ENCODE data around the gene ZNF776. TPM values are rescaled to one million over a fixed set of nuclear protein-coding genes. Genes with fewer than 3 reads are reported as not detected.
"Not testable (repeated sequence)": the region's sequence is repeated elsewhere in the genome, so short reads cannot be mapped to it uniquely, and the experiment has no call there.

ZNF776 gene
- polyA plus RNA-seq, 3 donors: 34.8 to 41.1 (median 38.1) TPM

GRCh38 chr19:57776764-57777296 lies 30.2 kb downstream of the ZNF776 start:
- DNase-seq (ENCODE audit: low read depth in 3 of 3, low spot score in 2 of 3): no peak

GRCh38 chr19:57778336-57778735 lies 31.7 kb downstream of the ZNF776 start:
- no peak for DNase-seq (ENCODE audit: low read depth in 3 of 3, low spot score in 2 of 3)

- DNase-seq (ENCODE audit: low read depth in 3 of 3, low spot score in 2 of 3): no peak
Observed at GRCh38 chr19:57779220-57779845, 32.7 kb downstream of the ZNF776 start.

GRCh38 chr19:57786286-57786685 lies 39.7 kb downstream of the ZNF776 start:
- DNase-seq (ENCODE audit: low read depth in 3 of 3, low spot score in 2 of 3): no peak

- DNase-seq (ENCODE audit: low read depth in 3 of 3, low spot score in 2 of 3): no peak
Observed at GRCh38 chr19:57786906-57787305, 40.3 kb downstream of the ZNF776 start.

GRCh38 chr19:57788114-57788692 lies 41.6 kb downstream of the ZNF776 start:
- DNase-seq (ENCODE audit: low read depth in 3 of 3, low spot score in 2 of 3): no peak

DNA sequence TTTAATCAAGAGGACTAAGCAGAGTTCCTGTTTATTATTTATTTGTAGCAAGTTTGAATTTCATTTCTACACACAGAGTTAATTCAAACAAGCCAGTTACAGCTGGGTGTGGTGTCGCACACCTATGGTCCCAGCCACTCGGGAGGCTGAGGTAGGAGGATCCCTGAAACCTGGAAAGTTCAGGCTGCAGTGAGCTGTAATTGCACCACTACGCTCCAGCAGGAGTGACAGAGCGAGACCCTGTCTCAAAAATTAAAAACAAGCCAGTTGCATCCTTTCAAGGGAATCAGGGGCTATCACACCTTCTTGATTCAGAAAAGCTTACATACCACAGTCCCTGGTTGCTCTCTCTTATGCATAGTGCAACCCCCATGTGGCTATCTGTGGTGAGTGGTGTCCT lies 42.7 kb downstream of the ZNF776 start:
- DNase-seq (ENCODE audit: low read depth in 3 of 3, low spot score in 2 of 3): no peak

GRCh38 chr19:57796580-57796979 lies 50.0 kb downstream of the ZNF776 start:
- DNase-seq (ENCODE audit: low read depth in 3 of 3, low spot score in 2 of 3): not testable (repeated sequence)

GRCh38 chr19:57800696-57801095 lies 54.1 kb downstream of the ZNF776 start:
- no peak for DNase-seq (ENCODE audit: low read depth in 3 of 3, low spot score in 2 of 3)

GRCh38 chr19:57802269-57802668 lies 55.7 kb downstream of the ZNF776 start:
- no peak for DNase-seq (ENCODE audit: low read depth in 3 of 3, low spot score in 2 of 3)

- no peak for DNase-seq (ENCODE audit: low read depth in 3 of 3, low spot score in 2 of 3)
Observed at GRCh38 chr19:57803265-57803593, 56.6 kb downstream of the ZNF776 start.

GRCh38 chr19:57803594-57804325 lies 57.1 kb downstream of the ZNF776 start:
- no peak for DNase-seq (ENCODE audit: low read depth in 3 of 3, low spot score in 2 of 3)

DNA sequence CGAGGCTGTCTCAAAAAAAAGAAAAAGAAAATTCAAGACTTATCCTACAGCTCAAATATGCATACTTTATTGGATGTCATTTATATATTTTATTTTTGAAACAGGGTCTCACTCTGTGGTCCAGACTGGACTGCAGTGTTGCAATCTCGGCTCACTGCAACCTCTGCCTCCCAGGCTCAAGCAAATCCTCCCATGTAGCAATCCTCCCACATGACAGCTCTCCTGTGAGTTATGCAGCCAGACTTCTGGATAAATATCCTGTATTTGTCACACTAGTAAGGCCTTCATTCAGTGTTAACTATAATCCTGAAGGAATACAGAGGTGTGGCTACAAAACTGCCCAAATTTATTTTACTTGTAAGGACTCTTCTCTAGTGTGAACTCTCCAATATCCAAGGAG lies 60.9 kb downstream of the ZNF776 start:
- no peak for DNase-seq (ENCODE audit: low read depth in 3 of 3, low spot score in 2 of 3)

Other genes starting within 250 kb of the ZNF776 start
- 10 to 100 TPM; 12.3 to 16.4 (median 14.0) TPM for gene ZNF773, start 246.9 kb upstream of the ZNF776 start, polyA plus RNA-seq (ENCODE audit: insufficient read length in 3 of 3)
- gene ZNF549, start 219.5 kb upstream of the ZNF776 start, polyA plus RNA-seq (ENCODE audit: insufficient read length in 3 of 3): 10 to 100 TPM; 13.3 to 14.8 (median 13.3) TPM
- gene ZNF550, start 187.0 kb upstream of the ZNF776 start, polyA plus RNA-seq (ENCODE audit: insufficient read length in 3 of 3): 10 to 100 TPM; 21.6 to 25.6 (median 23.6) TPM
- 10 to 100 TPM; 10.5 to 11.1 (median 10.6) TPM for gene ZNF416, start 167.9 kb upstream of the ZNF776 start, polyA plus RNA-seq (ENCODE audit: insufficient read length in 3 of 3)
- gene ZIK1, start 162.7 kb upstream of the ZNF776 start, polyA plus RNA-seq (ENCODE audit: insufficient read length in 3 of 3): 10 to 100 TPM; 18.3 to 22.9 (median 21.1) TPM
- gene ZNF530, start 146.9 kb upstream of the ZNF776 start, polyA plus RNA-seq (ENCODE audit: insufficient read length in 3 of 3): 1 to 10 TPM; 3.9 to 4.9 (median 4.9) TPM
- 10 to 100 TPM; 28.2 to 30.0 (median 28.5) TPM for gene ZNF134, start 132.6 kb upstream of the ZNF776 start, polyA plus RNA-seq (ENCODE audit: insufficient read length in 3 of 3)
- 10 to 100 TPM; 36.7 to 40.3 (median 39.5) TPM for gene ZNF211, start 113.6 kb upstream of the ZNF776 start, polyA plus RNA-seq (ENCODE audit: insufficient read length in 3 of 3)
- gene ZSCAN4, start 77.9 kb upstream of the ZNF776 start, polyA plus RNA-seq (ENCODE audit: insufficient read length in 3 of 3): under 1 TPM in 1 of 3 donors, not detected in 2; 0.06 TPM
- 10 to 100 TPM; 13.2 to 14.8 (median 13.5) TPM for gene ZNF551, start 64.8 kb upstream of the ZNF776 start, polyA plus RNA-seq (ENCODE audit: insufficient read length in 3 of 3)
- gene ZNF154, start 37.6 kb upstream of the ZNF776 start, polyA plus RNA-seq (ENCODE audit: insufficient read length in 3 of 3): 10 to 100 TPM; 24.1 to 27.6 (median 27.4) TPM
- 10 to 100 TPM; 20.7 to 21.4 (median 21.3) TPM for gene ZNF671, start 19.2 kb upstream of the ZNF776 start, polyA plus RNA-seq (ENCODE audit: insufficient read length in 3 of 3)
- gene ZNF586, start 22.9 kb downstream of the ZNF776 start, polyA plus RNA-seq (ENCODE audit: insufficient read length in 3 of 3): 10 to 100 TPM; 20.8 to 22.3 (median 20.9) TPM
- 10 to 100 TPM; 16.1 to 18.2 (median 17.3) TPM for gene ZNF552, start 68.1 kb downstream of the ZNF776 start, polyA plus RNA-seq (ENCODE audit: insufficient read length in 3 of 3)
- gene ZNF587B, start 83.5 kb downstream of the ZNF776 start, polyA plus RNA-seq (ENCODE audit: insufficient read length in 3 of 3): 10 to 100 TPM; 14.0 to 15.1 (median 14.0) TPM
- 10 to 100 TPM; 18.4 to 24.2 (median 22.7) TPM for gene ZNF587, start 103.0 kb downstream of the ZNF776 start, polyA plus RNA-seq (ENCODE audit: insufficient read length in 3 of 3)
- 10 to 100 TPM; 52.9 to 54.8 (median 53.1) TPM for gene ZNF814, start 142.2 kb downstream of the ZNF776 start, polyA plus RNA-seq (ENCODE audit: insufficient read length in 3 of 3)
- 10 to 100 TPM; 20.3 to 29.4 (median 23.3) TPM for gene ZNF417, start 169.8 kb downstream of the ZNF776 start, polyA plus RNA-seq (ENCODE audit: insufficient read length in 3 of 3)
- 10 to 100 TPM; 18.7 to 24.2 (median 22.6) TPM for gene ZNF418, start 188.6 kb downstream of the ZNF776 start, polyA plus RNA-seq (ENCODE audit: insufficient read length in 3 of 3)
- 10 to 100 TPM in 1 of 3 donors, 1 to 10 TPM in 2; 8.7 to 10.8 (median 9.7) TPM for gene ZNF256, start 200.9 kb downstream of the ZNF776 start, polyA plus RNA-seq (ENCODE audit: insufficient read length in 3 of 3)
- gene C19orf18, start 227.7 kb downstream of the ZNF776 start, polyA plus RNA-seq (ENCODE audit: insufficient read length in 3 of 3): 1 to 10 TPM; 1.5 to 2.1 (median 1.6) TPM